Psoas muscle (tissue), 8 donors: Measurements from ENCODE around the gene MAP7. TPM values are rescaled to one million over a fixed set of nuclear protein-coding genes. Genes with fewer than 3 reads are reported as not detected.

Experiments
- ATAC-seq, 4 donors: fragments of 200-7000 bp; cut with Tn5 transposase; one replicate each; pipeline ENCODE4 v1.9.1; 2020; ENCODE audit warnings: moderate library complexity in 3 of 4, mild to moderate bottlenecking in 2 of 4
- DNase-seq, 2 donors: peaks; one replicate each; pipeline ENCODE4 v3.0.0-alpha.2; 2020
- H3K27ac ChIP-seq: fragments of 200-600 bp; one replicate; pipeline ENCODE4 v1.8.0; 2022
- H3K27me3 ChIP-seq, 3 donors: fragments of 200-600 bp in 1 of 3; one replicate each; pipeline versions ENCODE4 v1.6.1 to v1.8.0; 2013 to 2022; ENCODE audit warnings: low read length in 2 of 3, mild to moderate bottlenecking in 2 of 3, moderate library complexity in 1 of 3; ENCODE audit not compliant: insufficient read depth in 3 of 3
- H3K36me3 ChIP-seq, 2 donors: fragments of 200-600 bp in 1 of 2; one replicate each; pipeline versions ENCODE4 v1.6.1 to v1.8.0; 2013 to 2022; ENCODE audit warnings: low read depth in 1 of 2, mild to moderate bottlenecking in 1 of 2, moderate library complexity in 1 of 2; ENCODE audit not compliant: insufficient read depth in 1 of 2
- H3K4me1 ChIP-seq: fragments of 200-600 bp; one replicate; pipeline ENCODE4 v1.8.0; 2022
- H3K4me3 ChIP-seq: fragments of 200-600 bp; one replicate; pipeline ENCODE4 v1.8.0; 2022; ENCODE audit warnings: mild to moderate bottlenecking
- H3K9me3 ChIP-seq: fragments of 200-600 bp; one replicate; pipeline ENCODE4 v1.8.0; 2022
- CTCF ChIP-seq: fragments of 200-600 bp; IDR thresholded peaks from one replicate; pipeline ENCODE4 v1.8.0; 2022; ENCODE audit warnings: antibody characterized with exemption
- WGBS, 3 donors: extraction: QIAGEN DNeasy Blood & Tissue Kit; methylation state at CpG; one replicate each; pipeline versions ENCODE4 v1.1.6 to v1.1.7; 2013; 5-methylcytosine and 5-hydroxymethylcytosine counted together
- intact Hi-C, 2 donors: fragments of 100-400 bp; cut with DNase I; formaldehyde crosslinking; loops; one replicate each; pipeline versions ENCODE4 v1.11.0 to v1.14.2; 2022
- polyA plus RNA-seq, 3 donors: library from polyadenylated mRNA; stranded (reverse); fragments of 200-250 nt; gene quantifications; one replicate each; pipeline ENCODE4 v1.2.3, GENCODE V29; 2013
- total RNA-seq, 4 donors: library from RNA; stranded (reverse); fragmentation: NEBNext Ultra II Directional in 2 of 4; extraction: Animal tissue kit (Norgen Biotek cat#: 25700) in 2 of 4; gene quantifications; one replicate each; pipeline versions ENCODE4 v1.2.1 to v1.2.4, GENCODE V29; 2021 to 2023
- donor health status: healthy with polysubstance abuse.
- donor health status: DM: no; HTN: no; CAD: no; lungs with moderate emphysema.
- donor health status: Bipolar disorder and iron deficiency.
- donor health status: healthy.
- donor health status: DM: yes; HTN: yes; CAD: no.
- donor health status: DM: no; HTN: no; CAD: no.
- donor health status: DM: no; HTN: no; CAD: no.
- donor health status: DM: yes; HTN: yes; CAD: no.

The MAP7 gene
- total and polyA plus RNA-seq, 7 donors: 0.10 to 0.94 (median 0.32) TPM

- H3K36me3 ChIP-seq: no peaks in the 10 kb centered on the region
- no peaks in the 10 kb centered on the region for H3K4me1 ChIP-seq
- TF ChIP-seq CTCF: no peak
- H3K27ac ChIP-seq: no peak overlapping the region
- whole genome bisulfite sequencing, 3 donors: 84 to 89% (median 87%) methylated on average over 3 of the region's 3 CpGs
- DNase-seq: no peak
- intact Hi-C loops: no loop called here
- no peak overlapping the region for H3K4me3 ChIP-seq
- H3K9me3 ChIP-seq: no peaks in the 10 kb centered on the region
- peaks cover 0 to 3% (median 0%) of the 10 kb centered on the region in 3 donors for H3K27me3 ChIP-seq
- ATAC-seq: no peak
Measured at GRCh38 chr6:136410201-136411024, 139.8 kb downstream of the MAP7 start.

GRCh38 chr6:136409597-136409996 lies 140.6 kb downstream of the MAP7 start:
- intact Hi-C loops: no loop called here
- WGBS, 3 donors: 98 to 100% (median 100%) methylated on average over 1 of the region's 1 CpG

GRCh38 chr6:136408204-136408603 lies 142.0 kb downstream of the MAP7 start:
- H3K4me3 ChIP-seq: no peak overlapping the region
- no peak for TF ChIP-seq CTCF
- no peaks in the 10 kb centered on the region for H3K9me3 ChIP-seq
- 65 to 70% (median 68%) methylated on average over 4 of the region's 4 CpGs for whole genome bisulfite sequencing, 3 donors
- intact Hi-C loops: no loop called here
- H3K4me1 ChIP-seq: no peaks in the 10 kb centered on the region
- no peak for ATAC-seq
- no peak for DNase-seq
- no peak overlapping the region for H3K27ac ChIP-seq
- H3K27me3 ChIP-seq: peaks cover 0 to 3% (median 0%) of the 10 kb centered on the region in 3 donors
- no peaks in the 10 kb centered on the region for H3K36me3 ChIP-seq

More at GRCh38 chr6:136409597-136409996, 140.6 kb downstream of the MAP7 start:
- Histone ChIP-seq H3K4me3 (no peak overlapping the region), H3K36me3 (no peaks in the 10 kb centered on the region), H3K9me3 (no peaks in the 10 kb centered on the region), H3K27me3 (peaks cover 0 to 3% (median 0%) of the 10 kb centered on the region in 3 donors), H3K4me1 (no peaks in the 10 kb centered on the region), H3K27ac (no peak overlapping the region)
- DNase-seq (no peak), ATAC-seq (no peak)
- TF ChIP-seq CTCF: no peak

GRCh38 chr6:136405420-136406029 lies 144.7 kb downstream of the MAP7 start:
- ATAC-seq (no peak), DNase-seq (no peak)
- 64 to 73% (median 66%) methylated on average over 3 of the region's 3 CpGs for WGBS, 3 donors
- H3K4me1 ChIP-seq: no peaks in the 10 kb centered on the region
- H3K27me3 ChIP-seq: peaks cover 0 to 3% (median 0%) of the 10 kb centered on the region in 3 donors
- intact Hi-C loops: no loop called here
- no peak for TF ChIP-seq CTCF
- no peak overlapping the region for H3K4me3 ChIP-seq
- H3K9me3 ChIP-seq: no peaks in the 10 kb centered on the region
- H3K36me3 ChIP-seq: no peaks in the 10 kb centered on the region
- H3K27ac ChIP-seq: no peak overlapping the region
